K562 (cell line): Measurements from ENCODE around the gene ATXN10. TPM values are rescaled to one million over a fixed set of nuclear protein-coding genes. Genes with fewer than 3 reads are reported as not detected.

Experiments used
- ATAC-seq: fragments of 200-7000 bp; cut with Tn5 transposase; 3 replicates; pipeline ENCODE4 v1.9.1; 2020; ENCODE audit warnings: moderate library complexity
- BruUV-seq: library from RNA; stranded (reverse); fragments of 400-500 nt; replicated peaks from 2 replicates; lab custom pipeline; 2021; lab: Mats Ljungman, UMichigan
- CTCF ChIA-PET: fragments of 300-600 bp; formaldehyde crosslinking; extraction: SDS; loops from one replicate; lab custom pipeline; 2021; ENCODE audit warnings: low intra/inter-chr PET ratio; lab: Yijun Ruan, JAX
- POLR2A ChIA-PET: fragments of 300-600, 350-650 bp; sonication (Branson Sonifier 250); formaldehyde crosslinking; extraction: SDS; loops from one replicate; lab custom pipeline; 2021; ENCODE audit warnings: antibody characterized with exemption, inconsistent platforms; lab: Yijun Ruan, JAX
- DNase-seq, 4 experiments: peaks; one replicate each; pipeline versions ENCODE4 v3.0.0 to v3.0.0-alpha.2; 2011 to 2018; ENCODE audit warnings: low spot score in 3 of 4, mixed read lengths in 3 of 4; ENCODE audit errors: extremely low read depth in 1 of 4
- FAIRE-seq: peaks from 2 replicates; lab custom pipeline; 2011; peaks lifted over from hg19 to GRCh38; lab: Jason Lieb, UNC
- H2AFZ ChIP-seq: 2 replicates; pipeline ENCODE4 v1.6.0; 2011; ENCODE audit warnings: low read depth, low read length, control low read depth, inconsistent platforms
- H3K27ac ChIP-seq: fragments of 200-600 bp; 3 replicates; pipeline ENCODE4 v1.8.0; 2011; ENCODE audit warnings: low read depth, mild to moderate bottlenecking, control low read depth, inconsistent platforms, low read length, moderate library complexity, mixed read lengths; ENCODE audit errors: extremely low read depth
- H3K27me3 ChIP-seq, 2 experiments: fragments of 300-600 bp in 1 of 2; 2 replicates in 1 of 2; 3 replicates in 1 of 2; pipeline versions ENCODE4 v1.6.0 to v1.8.0; 2011; ENCODE audit warnings: inconsistent platforms in 2 of 2, low read length in 2 of 2, mild to moderate bottlenecking in 1 of 2, mixed read lengths in 1 of 2, moderate library complexity in 1 of 2; ENCODE audit not compliant: control insufficient read depth in 2 of 2, insufficient read depth in 2 of 2
- H3K36me3 ChIP-seq: fragments of 300-600 bp; 3 replicates; pipeline ENCODE4 v1.8.0; 2011; ENCODE audit warnings: mild to moderate bottlenecking, low read length, inconsistent platforms; ENCODE audit not compliant: control insufficient read depth, insufficient read depth
- H3K4me1 ChIP-seq, 2 experiments: fragments of 200-600 bp in 1 of 2; replicated peaks in 1 of 2; 2 replicates in 1 of 2; 3 replicates in 1 of 2; pipeline versions ENCODE4 v1.5.1 to v1.8.0; 2011; ENCODE audit warnings: inconsistent platforms in 2 of 2, low read length in 2 of 2, mild to moderate bottlenecking in 1 of 2, mixed read lengths in 1 of 2, moderate library complexity in 1 of 2; ENCODE audit not compliant: control insufficient read depth in 2 of 2, insufficient read depth in 2 of 2
- H3K4me2 ChIP-seq: 2 replicates; pipeline ENCODE4 v1.6.1; 2011; ENCODE audit warnings: low read length, control low read depth, inconsistent platforms, mixed read lengths; ENCODE audit not compliant: insufficient read depth
- H3K4me3 ChIP-seq: fragments of 200-600 bp; sonication (generic), shearing (Covaris generic); 2 replicates; pipeline ENCODE4 v1.5.1; 2016; ENCODE audit warnings: control low read depth, inconsistent platforms
- H3K79me2 ChIP-seq: fragments of 200-600 bp; 3 replicates; pipeline ENCODE4 v1.8.0; 2011; ENCODE audit warnings: low read length, inconsistent platforms; ENCODE audit not compliant: control insufficient read depth, insufficient read depth
- H3K9ac ChIP-seq, 2 experiments: 2 replicates each; pipeline versions ENCODE4 v1.6.0 to v1.6.1; 2011; ENCODE audit warnings: low read depth in 2 of 2, low read length in 2 of 2, control low read depth in 1 of 2, inconsistent platforms in 1 of 2, mild to moderate bottlenecking in 1 of 2, mixed read lengths in 1 of 2; ENCODE audit not compliant: insufficient read depth in 1 of 2
- H3K9me1 ChIP-seq: one replicate; pipeline ENCODE4 v1.6.0; 2011; ENCODE audit warnings: inconsistent platforms, mild to moderate bottlenecking, low read length, moderate library complexity; ENCODE audit not compliant: control insufficient read depth, insufficient read depth
- H3K9me3 ChIP-seq: replicated peaks from 2 replicates; pipeline ENCODE4 v1.5.1; 2011; ENCODE audit warnings: low read depth, low read length, inconsistent platforms; ENCODE audit not compliant: control insufficient read depth, insufficient read depth
- H4K20me1 ChIP-seq: replicated peaks from 2 replicates; pipeline ENCODE4 v1.6.1; 2011; ENCODE audit warnings: low read length, inconsistent platforms, mixed read lengths; ENCODE audit not compliant: control insufficient read depth, insufficient read depth
- CTCF ChIP-seq, 3 experiments: IDR thresholded peaks in 2 of 3; conservative IDR thresholded peaks in 1 of 3; 2 replicates each; pipeline ENCODE4 v1.5.1; 2011 to 2012; ENCODE audit warnings: low read length in 3 of 3, mild to moderate bottlenecking in 3 of 3, control low read depth in 2 of 3, improper control_type of control experiment in 1 of 3, inconsistent platforms in 1 of 3, low read depth in 1 of 3, mixed read lengths in 1 of 3, moderate library complexity in 1 of 3; ENCODE audit not compliant: insufficient read depth in 2 of 3
- IFI16 ChIP-seq: fragments of 250-450 bp; sonication (Bioruptor Pico); IDR thresholded peaks from 2 replicates; pipeline ENCODE4 v2.1.2; 2022; ENCODE audit warnings: mild to moderate bottlenecking, inconsistent platforms
- WGBS: fragments of 100-300 bp; shearing (Covaris generic); methylation state at CpG from one replicate; pipeline ENCODE4 v1.1.6; 2016; ENCODE audit warnings: low coverage, mixed read lengths; ENCODE audit not compliant: insufficient coverage; ENCODE audit errors: missing lambda C conversion rate; 5-methylcytosine and 5-hydroxymethylcytosine counted together
- in situ Hi-C: fragments of 300-500 bp; cut with MboI; formaldehyde crosslinking; loops from 4 replicates; pipeline ENCODE4 v1.15.0; 2018; ENCODE audit warnings: inconsistent platforms, mixed read lengths
- intact Hi-C: fragments of 100-400 bp; cut with micrococcal nuclease; formaldehyde crosslinking; loops from 2 replicates; pipeline ENCODE4 v1.14.2; 2022
- polyA plus RNA-seq, 8 experiments: library from polyadenylated mRNA; depleted of rRNA in 4 of 8; stranded (reverse) in 5 of 8; unstranded in 3 of 8; fragments of >200 nt; fragmentation: Nextera tagmentation in 2 of 8; fragmentation: Illumina TruSeq in 1 of 8; extraction: Ambion mirVana in 2 of 8; extraction: Trizol in 1 of 8; gene quantifications; 2 replicates each; pipeline versions ENCODE4 v1.2.1 to v1.2.3, GENCODE V29; 2011 to 2014; ENCODE audit warnings: inconsistent platforms in 1 of 8, missing spikeins in 1 of 8
- total RNA-seq, 7 experiments: library from RNA; depleted of rRNA in 6 of 7; stranded (reverse); fragments of >200 nt in 6 of 7; fragmentation: Illumina TruSeq in 2 of 7; extraction: Trizol in 2 of 7; gene quantifications; 2 replicates each; pipeline versions ENCODE4 v1.2.1 to v1.2.3, GENCODE V29; 2011 to 2021; ENCODE audit warnings: low replicate concordance in 1 of 7

ATXN10 gene
- total and polyA plus RNA-seq, 9 of the 15 experiments (the other 6 are each of a cell fraction or from before 2014, with no cell fraction given) = 11.5 to 190 (median 33.6) TPM

GRCh38 chr22:45831394-45831793, 159.8 kb downstream of the ATXN10 start:
- Histone ChIP-seq H3K9me3 (no peaks in the 10 kb centered on the region), H3K27me3 (no peaks in the 10 kb centered on the region), H3K4me2 (no peak overlapping the region), H3K4me3 (no peak overlapping the region), H3K4me1 (no peaks in the 10 kb centered on the region), H4K20me1 (no peaks in the 10 kb centered on the region), H3K79me2 (no peaks in the 10 kb centered on the region), H3K9ac (no peak overlapping the region), H3K9me1 (no peaks in the 10 kb centered on the region), H3K27ac (no peak overlapping the region), H3K36me3 (peaks cover 3% of the 10 kb centered on the region; the same call in 1 of the 3 replicates), H2AFZ (no peak overlapping the region)
- WGBS = 33% methylated on average over 1 of the region's 2 CpGs
- no peak for FAIRE-seq
- TF ChIP-seq IFI16 (CRISPR knock-in tag) (no peak), CTCF (IDR thresholded peaks at IDR 0.05 in 2 of 3, conservative IDR thresholded peaks at IDR 0.05 in 1 of 3; ENCODE audit: insufficient read depth in 2 of 3, low read depth in 1 of 3, low read length in 3 of 3) (peak in 1 of 3 experiments; percentile 20; a peak in 1 of 6 replicates)
- intact Hi-C loops = loop anchor here (5.0 kb wide), 1 partner anchor 184 kb away; no protein-coding TSS in a partner anchor
- CTCF ChIA-PET = interaction anchor here (0.6 kb wide), 2 partner anchors 185 to 239 kb away, joined by 3 read pairs; no protein-coding TSS in a partner anchor
- in situ Hi-C loops = loop anchor here (10.0 kb wide), 1 partner anchor 187 kb away; no protein-coding TSS in a partner anchor
- ATAC-seq = no peak
- no peak for DNase-seq
- POLR2A ChIA-PET = interaction anchor here (0.9 to 1.3 kb wide), 2 partner anchors 10 to 24 kb away, joined by 3 read pairs; no protein-coding TSS in a partner anchor
- no TSS peak for BruUV-seq
